ENCODE results near the gene LITAFD.
"Not testable (repeated sequence)": the region's sequence is repeated elsewhere in the genome, so short reads cannot be mapped to it uniquely, and the experiment has no call there.

Gene LITAFD

GRCh38 chr16:8872967-8873865 lies 8.9 kb upstream of the LITAFD start:
- DNase-seq (ENCODE audit: low read depth): no peak

- not testable (repeated sequence) for DNase-seq (ENCODE audit: low read depth)
Measured at GRCh38 chr16:8873866-8874195, 8.3 kb upstream of the LITAFD start.

GRCh38 chr16:8874388-8874787 lies 7.8 kb upstream of the LITAFD start:
- DNase-seq (ENCODE audit: low read depth): no peak

- DNase-seq (ENCODE audit: low read depth): not testable (repeated sequence)
Measured at GRCh38 chr16:8875317-8875716, 6.8 kb upstream of the LITAFD start.

GRCh38 chr16:8877894-8878522 lies 4.1 kb upstream of the LITAFD start:
- no peak for DNase-seq (ENCODE audit: low read depth)

GRCh38 chr16:8878523-8878911 lies 3.6 kb upstream of the LITAFD start:
- no peak for DNase-seq (ENCODE audit: low read depth)

- DNase-seq (ENCODE audit: low read depth): no peak
Measured at GRCh38 chr16:8880839-8881510, 1.2 kb upstream of the LITAFD start.

- DNase-seq (ENCODE audit: low read depth): no peak
Measured at GRCh38 chr16:8882725-8883377, 700 bp downstream of the LITAFD start.

- DNase-seq (ENCODE audit: low read depth): no peak
Measured at GRCh38 chr16:8885674-8886592, 3.8 kb downstream of the LITAFD start.

GRCh38 chr16:8886593-8887430 lies 4.7 kb downstream of the LITAFD start:
- DNase-seq (ENCODE audit: low read depth): no peak

- DNase-seq (ENCODE audit: low read depth): no peak
Measured at GRCh38 chr16:8887431-8887765, 5.2 kb downstream of the LITAFD start.

- no peak for DNase-seq (ENCODE audit: low read depth)
Measured at GRCh38 chr16:8887952-8888560, 5.9 kb downstream of the LITAFD start.

- DNase-seq (ENCODE audit: low read depth): no peak
Measured at GRCh38 chr16:8888951-8889892, 7.1 kb downstream of the LITAFD start.

GRCh38 chr16:8889893-8890548 lies 7.9 kb downstream of the LITAFD start:
- no peak for DNase-seq (ENCODE audit: low read depth)

- no peak for DNase-seq (ENCODE audit: low read depth)
Measured at GRCh38 chr16:8890549-8890921, 8.4 kb downstream of the LITAFD start.

- no peak for DNase-seq (ENCODE audit: low read depth)
Measured at GRCh38 chr16:8892101-8892575, 10.0 kb downstream of the LITAFD start.

GRCh38 chr16:8893426-8893825 lies 11.3 kb downstream of the LITAFD start:
- DNase-seq (ENCODE audit: low read depth): no peak

GRCh38 chr16:8893976-8894690 lies 12.0 kb downstream of the LITAFD start:
- DNase-seq (ENCODE audit: low read depth): no peak

All from stromal cell of bone marrow (primary cell).